Mucosa of gallbladder (tissue), 1 donor: ENCODE results near the gene ZNF260. TPM values are rescaled to one million over a fixed set of nuclear protein-coding genes. Genes with fewer than 3 reads are reported as not detected.
A peak's percentile ranks its signal among the peaks of the same experiment; 100 is the strongest.

Source experiments
- DNase-seq: peaks from one replicate; pipeline ENCODE4 v3.0.0-alpha.2; 2020; ENCODE audit warnings: low spot score
- total RNA-seq: library from RNA; stranded (reverse); gene quantifications from one replicate; pipeline ENCODE4 v1.2.1, GENCODE V29; 2021
- donor health status: DM: no; HTN: no; CAD: no.

The ZNF260 gene
- total RNA-seq, 1 donor from 2014 or later = 16.6 TPM

- peak; percentile 83 for DNase-seq
Measured at GRCh38 chr19:36489920-36490415, 38.1 kb downstream of the ZNF260 start.

DNA sequence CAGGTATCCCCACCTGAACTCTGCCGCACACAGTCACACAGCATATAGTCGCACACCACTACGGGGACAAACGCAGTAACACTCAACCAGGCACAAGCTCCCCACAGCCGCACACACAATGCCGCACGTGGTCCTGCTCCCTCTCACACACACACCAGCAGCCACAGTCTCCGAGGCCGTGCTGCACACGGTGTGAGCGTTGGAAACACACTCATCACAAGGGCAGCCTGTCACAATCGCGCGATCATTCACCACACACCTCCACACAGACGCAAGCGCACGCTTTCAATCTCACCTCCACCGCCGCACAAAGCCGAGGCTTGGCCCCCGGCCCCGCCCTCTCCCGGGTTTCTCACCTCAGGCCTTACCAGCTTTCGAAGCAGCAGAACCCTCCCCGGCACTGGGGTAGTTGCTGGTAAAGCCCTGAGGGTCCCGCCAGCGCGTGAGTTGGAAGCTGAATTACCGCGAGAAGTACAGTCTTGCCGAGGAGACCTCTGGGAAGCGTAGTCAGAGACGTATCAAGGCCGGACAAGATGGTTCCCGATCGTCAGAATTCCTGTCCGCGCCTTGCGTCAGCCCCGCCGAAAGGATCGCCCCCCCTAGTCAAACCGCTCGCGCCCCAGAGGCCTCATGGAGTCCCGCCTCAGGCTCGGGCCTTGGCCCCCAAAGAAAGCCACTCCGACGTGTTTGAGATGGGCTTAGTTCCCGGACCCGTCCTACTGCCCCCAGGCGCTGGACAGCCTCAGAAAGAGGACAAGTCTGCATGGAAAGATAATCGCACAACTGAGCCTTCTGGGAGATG, 38.8 kb downstream of the ZNF260 start, which contains the start of gene ZNF566:
ZNF566 (minus strand) TSS at position 444 of the 802 bp plus-strand sequence. CDS start 13,004 bp downstream, outside the sequence.
- DNase-seq = peak; percentile 96

GRCh38 chr19:36488846-36489117, 39.3 kb downstream of the ZNF260 start:
- DNase-seq = no peak

DNA sequence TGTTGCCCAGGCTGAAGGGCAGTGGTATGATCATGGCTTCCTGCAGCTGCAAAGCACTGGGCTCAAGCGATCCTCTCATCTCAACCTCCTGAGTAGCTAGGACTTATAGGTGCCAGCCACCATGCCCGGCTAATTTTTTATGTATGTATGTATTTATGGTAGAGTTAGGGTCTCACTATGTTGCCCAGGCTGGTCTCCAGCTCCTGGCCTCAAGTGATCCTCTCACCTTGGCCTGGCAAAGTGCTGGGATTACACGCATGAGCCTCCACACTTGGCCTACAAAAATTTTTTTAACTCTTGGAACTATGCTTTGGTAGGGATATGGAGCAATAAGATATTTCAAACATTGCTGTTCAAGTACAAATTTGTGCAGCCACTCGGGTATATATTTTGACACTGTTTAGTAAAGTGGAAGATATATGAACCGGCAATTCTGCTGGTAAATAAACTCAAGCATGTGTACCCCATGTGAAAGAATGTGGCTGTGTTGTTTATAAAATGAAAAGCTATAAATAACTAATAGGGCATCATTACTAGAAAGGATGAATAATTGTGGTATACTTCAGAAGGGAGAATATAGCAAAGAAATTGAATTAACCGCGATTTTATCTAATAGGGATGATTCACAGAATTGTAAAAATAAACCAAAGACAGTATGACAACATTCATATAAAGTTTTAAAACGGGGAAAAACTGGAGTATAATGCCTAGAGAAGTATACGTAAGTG, 39.8 kb downstream of the ZNF260 start:
- no peak for DNase-seq

GRCh38 chr19:36483653-36484052, 44.4 kb downstream of the ZNF260 start:
- no peak for DNase-seq

GRCh38 chr19:36482876-36483275, 45.2 kb downstream of the ZNF260 start:
- no peak for DNase-seq

Other genes with a start within 250 kb of the ZNF260 start
- gene ZFP14, start 149.1 kb downstream of the ZNF260 start, total RNA-seq = 12.0 TPM
- 6.9 TPM for gene ZFP82, start 109.6 kb downstream of the ZNF260 start, total RNA-seq
- gene ZNF566, start 38.7 kb downstream of the ZNF260 start, total RNA-seq = 11.4 TPM
- gene ZNF529, start 45.0 kb upstream of the ZNF260 start, total RNA-seq = 14.2 TPM
- 8.4 TPM for gene ZNF382, start 77.0 kb upstream of the ZNF260 start, total RNA-seq
- gene ZNF461, start 138.6 kb upstream of the ZNF260 start, total RNA-seq = 10.2 TPM
- gene ZNF567, start 159.3 kb upstream of the ZNF260 start, total RNA-seq = 6.1 TPM
- gene ZNF850, start 244.5 kb upstream of the ZNF260 start, total RNA-seq = 4.1 TPM